Osteoblast (primary cell): ENCODE results near the gene WWOX. TPM values are rescaled to one million over a fixed set of nuclear protein-coding genes. Genes with fewer than 3 reads are reported as not detected.

Experiments used
- DNase-seq: peaks from one replicate; pipeline ENCODE4 v3.0.0; 2011; ENCODE audit warnings: low spot score, mixed read lengths; ENCODE audit not compliant: insufficient read length; ENCODE audit errors: missing footprints
- H2AFZ ChIP-seq: 2 replicates; pipeline ENCODE4 v1.6.0; 2011; ENCODE audit warnings: mild to moderate bottlenecking, low read length
- H3K27ac ChIP-seq: 2 replicates; pipeline ENCODE4 v1.5.1; 2011; ENCODE audit warnings: mild to moderate bottlenecking, low read depth, low read length, moderate library complexity
- H3K27me3 ChIP-seq: 2 replicates; pipeline ENCODE4 v1.6.0; 2012; ENCODE audit warnings: mild to moderate bottlenecking, control low read depth, inconsistent platforms, low read length, moderate library complexity; ENCODE audit not compliant: insufficient read depth
- H3K36me3 ChIP-seq: 2 replicates; pipeline ENCODE4 v1.5.1; 2011; ENCODE audit warnings: mild to moderate bottlenecking, low read length, control low read depth, moderate library complexity; ENCODE audit not compliant: insufficient read depth
- H3K4me1 ChIP-seq: 2 replicates; pipeline ENCODE4 v1.5.1; 2011; ENCODE audit warnings: mild to moderate bottlenecking, low read length, control low read depth, moderate library complexity; ENCODE audit not compliant: insufficient read depth
- H3K4me2 ChIP-seq: 2 replicates; pipeline ENCODE4 v1.6.0; 2011; ENCODE audit warnings: mild to moderate bottlenecking, low read length; ENCODE audit not compliant: insufficient read depth
- H3K4me3 ChIP-seq: fragments of 200-600 bp; sonication (generic); 3 replicates; pipeline ENCODE4 v1.5.1; 2012; ENCODE audit warnings: mild to moderate bottlenecking, low read length, inconsistent platforms; ENCODE audit not compliant: insufficient read depth
- H3K79me2 ChIP-seq: 2 replicates; pipeline ENCODE4 v1.6.0; 2012; ENCODE audit warnings: mild to moderate bottlenecking, low read length, control low read depth, inconsistent platforms; ENCODE audit not compliant: insufficient read depth
- H3K9me3 ChIP-seq: 2 replicates; pipeline ENCODE4 v1.5.1; 2011; ENCODE audit warnings: low read depth, low read length, control low read depth
- H4K20me1 ChIP-seq: 2 replicates; pipeline ENCODE4 v1.6.0; 2012; ENCODE audit warnings: mild to moderate bottlenecking, low read length, control low read depth; ENCODE audit not compliant: insufficient read depth
- CTCF ChIP-seq: IDR thresholded peaks from 2 replicates; pipeline ENCODE4 v1.5.1; 2011; ENCODE audit warnings: mild to moderate bottlenecking, low read depth, low read length, moderate library complexity; ENCODE audit errors: extremely low read depth
- total RNA-seq: library from RNA; depleted of rRNA; stranded (reverse); fragments of >200 nt; gene quantifications from 2 replicates; pipeline ENCODE4 v1.2.3, GENCODE V29; 2012

WWOX gene
- total RNA-seq, 1 donor: 23.9 TPM

GRCh38 chr16:78609402-78610274, 510.2 kb downstream of the WWOX start:
- Histone ChIP-seq H3K27me3 (no peaks in the 10 kb centered on the region), H2AFZ (no peak overlapping the region), H3K79me2 (no peaks in the 10 kb centered on the region), H3K36me3 (no peaks in the 10 kb centered on the region), H3K4me2 (no peak overlapping the region), H3K9me3 (no peaks in the 10 kb centered on the region), H3K4me1 (no peaks in the 10 kb centered on the region), H4K20me1 (no peaks in the 10 kb centered on the region), H3K27ac (no peak overlapping the region), H3K4me3 (no peak overlapping the region)
- DNase-seq: no peak
- no peak for TF ChIP-seq CTCF

GRCh38 chr16:78611318-78611717, 511.9 kb downstream of the WWOX start:
- no peaks in the 10 kb centered on the region for H4K20me1 ChIP-seq
- no peaks in the 10 kb centered on the region for H3K36me3 ChIP-seq
- no peak for TF ChIP-seq CTCF
- H3K4me2 ChIP-seq: no peak overlapping the region
- H3K4me3 ChIP-seq: no peak overlapping the region
- no peak overlapping the region for H2AFZ ChIP-seq
- no peaks in the 10 kb centered on the region for H3K9me3 ChIP-seq
- H3K79me2 ChIP-seq: no peaks in the 10 kb centered on the region
- DNase-seq: no peak
- no peaks in the 10 kb centered on the region for H3K4me1 ChIP-seq
- H3K27me3 ChIP-seq: no peaks in the 10 kb centered on the region
- H3K27ac ChIP-seq: no peak overlapping the region

GRCh38 chr16:78619811-78620210, 520.4 kb downstream of the WWOX start:
- Histone ChIP-seq H3K4me3 (no peak overlapping the region), H3K4me1 (no peaks in the 10 kb centered on the region), H3K9me3 (no peaks in the 10 kb centered on the region), H3K27me3 (no peaks in the 10 kb centered on the region), H3K79me2 (no peaks in the 10 kb centered on the region), H3K27ac (no peak overlapping the region), H3K4me2 (no peak overlapping the region), H2AFZ (no peak overlapping the region), H4K20me1 (no peaks in the 10 kb centered on the region), H3K36me3 (no peaks in the 10 kb centered on the region)
- no peak for TF ChIP-seq CTCF
- DNase-seq: no peak

DNA sequence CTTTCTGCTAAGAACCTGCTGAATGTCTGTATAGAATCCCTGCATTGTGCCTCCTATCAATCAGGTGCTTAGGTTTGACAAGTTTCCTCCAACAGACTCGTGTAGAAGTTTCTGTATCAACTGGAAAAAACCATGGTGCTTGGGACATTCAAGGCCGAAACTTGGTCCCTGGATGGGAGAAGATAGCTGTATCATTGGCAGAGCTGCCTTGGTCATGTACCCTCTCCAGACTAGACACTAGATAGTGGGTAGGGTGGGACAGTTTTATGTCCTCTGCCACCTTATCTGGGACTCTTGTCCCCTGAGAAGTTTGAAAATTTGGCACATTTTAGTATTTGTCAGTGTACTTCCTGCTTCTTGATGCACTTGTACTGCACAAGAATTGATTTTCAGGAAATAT, 520.8 kb downstream of the WWOX start:
- no peaks in the 10 kb centered on the region for H3K4me1 ChIP-seq
- no peak for DNase-seq
- H3K4me3 ChIP-seq: no peak overlapping the region
- H2AFZ ChIP-seq: no peak overlapping the region
- no peak overlapping the region for H3K4me2 ChIP-seq
- H3K79me2 ChIP-seq: no peaks in the 10 kb centered on the region
- H3K27me3 ChIP-seq: no peaks in the 10 kb centered on the region
- H3K9me3 ChIP-seq: no peaks in the 10 kb centered on the region
- H3K36me3 ChIP-seq: no peaks in the 10 kb centered on the region
- no peak overlapping the region for H3K27ac ChIP-seq
- H4K20me1 ChIP-seq: no peaks in the 10 kb centered on the region
- TF ChIP-seq CTCF: no peak
